NCI-H82 treated with DMSO at 0.1 percent for 48 hours (cell line): ENCODE data around the gene RAI1.

Experiments used
- DNase-seq: peaks from one replicate; lab custom pipeline; 2025; ENCODE audit not compliant: unreplicated experiment; lab: John Stamatoyannopoulos, UW

The RAI1 gene

DNA sequence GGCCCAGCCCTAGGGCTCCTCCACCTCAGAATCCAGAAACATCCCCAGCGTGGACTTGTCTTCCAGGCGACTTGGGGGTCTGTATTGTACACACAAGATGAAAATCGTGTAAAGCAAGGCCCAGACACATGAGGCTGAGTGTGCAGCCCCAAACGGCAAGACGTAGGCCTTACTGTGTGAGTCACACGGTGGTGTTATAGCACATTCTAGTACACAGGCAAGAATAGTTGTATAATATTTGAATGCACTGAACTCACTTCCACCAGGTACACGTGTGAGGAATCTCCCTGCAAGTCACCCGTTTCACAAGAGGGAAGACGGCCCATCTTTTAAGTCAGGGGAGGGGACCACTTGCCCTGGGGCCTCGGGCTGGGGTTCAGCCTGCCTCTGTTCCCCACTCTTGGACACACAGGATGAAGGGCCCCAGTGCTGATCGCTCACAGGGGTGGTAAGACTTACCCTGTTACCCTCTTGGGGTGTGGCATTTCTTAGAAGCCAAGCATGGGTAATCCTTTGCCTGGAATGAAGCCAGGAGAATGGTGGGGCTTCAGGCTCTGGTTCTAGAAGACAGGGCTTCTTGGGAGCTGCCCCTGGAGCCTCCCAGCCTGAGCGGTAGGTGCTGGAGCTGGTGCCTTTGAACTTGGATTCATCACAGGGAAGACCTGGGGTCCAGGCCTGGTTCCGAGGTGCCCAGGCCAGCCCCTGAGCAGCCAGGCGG, 84.3 kb downstream of the RAI1 start:
- peak; percentile 54 for DNase-seq

GRCh38 chr17:17766077-17766743, 85.0 kb downstream of the RAI1 start:
- no peak for DNase-seq

GRCh38 chr17:17766744-17767120, 85.5 kb downstream of the RAI1 start:
- no peak for DNase-seq

GRCh38 chr17:17767154-17767869, 86.1 kb downstream of the RAI1 start:
- DNase-seq: no peak

GRCh38 chr17:17767887-17768418, 86.7 kb downstream of the RAI1 start:
- DNase-seq: no peak

GRCh38 chr17:17768424-17769088, 87.3 kb downstream of the RAI1 start:
- no peak for DNase-seq

DNA sequence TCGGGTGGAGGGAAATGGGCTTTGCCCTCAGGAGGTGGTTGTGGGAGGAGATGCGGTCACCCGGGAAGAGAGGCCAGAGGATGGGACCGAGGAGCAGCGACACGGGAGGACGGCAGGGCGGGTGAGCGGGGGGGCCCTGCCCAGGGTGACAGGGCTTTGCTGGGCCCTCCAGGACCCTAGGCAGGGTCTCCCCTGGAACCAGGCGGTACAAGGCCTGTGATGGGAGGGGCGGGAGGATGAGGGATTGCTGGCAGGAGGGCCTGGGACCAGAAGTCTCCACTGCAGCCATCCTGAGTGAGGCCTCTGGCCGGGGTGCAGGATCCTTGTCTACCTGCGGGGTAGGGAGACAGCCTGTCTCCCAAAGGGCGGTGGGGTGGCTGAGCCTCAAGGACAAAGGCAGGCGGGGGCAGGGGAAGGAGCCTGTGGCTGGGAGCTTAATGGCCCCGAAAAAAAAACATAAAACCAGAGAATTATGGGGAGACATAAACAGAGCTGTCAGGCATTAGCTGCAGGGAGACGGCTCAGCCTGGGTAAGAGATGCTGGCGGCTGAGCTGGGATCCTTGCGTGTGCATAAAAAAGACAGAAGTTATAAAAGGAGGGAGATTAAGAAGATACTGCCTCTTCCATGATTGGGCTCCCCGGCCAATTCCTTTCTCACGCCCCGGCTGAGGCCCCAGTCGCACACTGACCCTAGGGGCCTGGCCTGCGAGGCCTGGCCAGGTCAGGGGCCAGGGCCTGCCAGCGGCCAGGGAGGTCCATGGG, 88.8 kb downstream of the RAI1 start:
- DNase-seq: no peak

- peak; percentile 86 for DNase-seq
Observed at GRCh38 chr17:17770632-17771044, 89.4 kb downstream of the RAI1 start.

- DNase-seq: no peak
Observed at GRCh38 chr17:17771498-17772201, 90.4 kb downstream of the RAI1 start.

- no peak for DNase-seq
Observed at GRCh38 chr17:17772231-17772630, 91.0 kb downstream of the RAI1 start.

DNA sequence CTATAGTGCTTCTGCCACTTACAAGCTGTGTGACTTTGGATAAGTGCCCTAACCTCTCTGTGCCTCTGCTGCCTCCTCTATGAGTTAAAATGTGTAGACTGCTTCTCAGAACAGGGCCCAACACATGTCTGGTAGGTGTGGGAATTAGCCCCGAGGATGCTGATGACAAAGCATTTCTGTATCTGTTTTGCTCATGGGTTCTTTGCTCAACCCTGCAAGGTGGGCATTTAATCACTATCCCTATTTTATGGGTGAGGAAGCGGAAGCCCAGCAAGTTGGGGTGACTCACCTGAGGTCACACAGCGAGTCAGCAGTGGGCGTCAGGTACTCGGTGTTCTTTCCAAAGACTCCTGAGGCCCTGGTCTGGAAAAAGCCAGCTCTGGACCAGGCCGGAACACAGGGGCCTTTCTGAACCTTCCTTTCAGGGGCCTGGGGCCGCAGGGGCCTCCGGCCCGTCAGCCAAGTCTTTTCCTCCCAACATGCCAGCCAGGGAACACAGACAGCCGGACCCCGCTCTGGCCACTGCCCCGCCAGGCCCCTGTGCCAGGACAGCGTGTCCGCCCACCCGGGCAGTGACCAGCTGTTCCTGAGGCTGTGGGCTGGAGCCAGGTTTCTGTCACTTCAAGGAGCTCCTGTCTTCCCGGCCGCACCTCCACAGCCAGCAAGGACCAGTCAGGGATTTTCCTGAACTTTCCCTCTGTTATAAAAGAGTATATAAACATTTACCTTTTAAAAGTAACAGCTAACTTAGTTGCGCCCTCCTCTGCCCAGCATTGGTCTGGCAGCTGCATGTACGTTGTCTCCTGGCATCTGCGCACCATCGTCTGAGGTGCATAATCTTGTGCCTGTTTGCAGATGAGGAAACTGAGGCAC, 93.0 kb downstream of the RAI1 start:
- no peak for DNase-seq

DNA sequence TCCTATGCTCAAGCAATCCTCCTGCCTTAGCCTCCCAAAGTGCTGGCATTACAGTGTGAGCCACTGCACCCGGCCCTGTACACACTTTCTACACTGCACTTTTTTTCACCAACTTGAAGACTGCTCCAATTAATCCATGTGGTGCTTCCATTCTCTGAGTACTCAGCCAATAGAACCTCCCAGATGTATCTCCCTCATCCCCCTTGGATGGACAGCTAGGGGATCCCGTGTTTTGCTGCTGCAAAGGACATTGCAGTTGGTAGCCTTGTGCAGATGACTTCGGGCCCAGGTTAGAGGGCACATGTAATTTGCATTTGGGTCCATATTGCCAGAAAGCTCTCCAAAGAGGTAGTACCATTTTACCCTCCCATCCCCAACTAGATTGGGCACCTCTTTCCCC, 95.6 kb downstream of the RAI1 start:
- no peak for DNase-seq

DNA sequence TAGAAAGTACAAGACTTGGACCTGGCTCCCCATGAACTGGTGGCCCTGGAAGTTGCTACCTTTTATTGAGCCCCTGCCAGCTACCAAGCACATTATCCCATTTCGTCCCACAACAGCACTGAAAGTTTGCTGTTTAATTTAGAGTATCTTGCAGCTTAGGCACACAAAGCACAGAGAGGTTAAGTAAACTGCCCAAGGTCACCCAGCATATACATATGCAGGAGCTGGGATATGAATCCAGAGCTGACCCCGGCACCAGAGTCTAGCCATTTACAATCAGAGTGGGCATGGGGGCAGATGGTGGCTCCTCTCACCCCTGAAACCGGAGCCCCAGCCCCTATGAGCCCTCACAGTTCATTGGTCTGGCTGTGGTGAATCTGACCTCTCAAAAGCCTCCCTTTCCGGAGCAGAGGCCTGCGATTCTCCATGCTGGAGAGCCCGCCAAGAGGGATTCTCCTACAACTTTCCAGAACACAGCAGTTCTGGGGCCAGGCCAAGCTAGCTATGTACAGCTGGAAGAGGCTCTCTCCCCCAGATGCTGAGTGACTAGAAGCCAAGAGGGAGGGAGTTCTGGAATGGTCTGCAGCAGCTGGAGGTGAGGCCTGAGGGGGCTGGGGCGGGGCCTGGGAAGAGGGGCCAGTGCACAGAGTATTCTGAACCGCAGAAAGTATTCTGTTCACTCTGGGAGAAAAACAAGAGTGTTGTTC, 97.2 kb downstream of the RAI1 start:
- no peak for DNase-seq

GRCh38 chr17:17779015-17779611, 97.9 kb downstream of the RAI1 start:
- DNase-seq: no peak

- DNase-seq: peak; percentile 54
Observed at GRCh38 chr17:17780922-17781590, 99.8 kb downstream of the RAI1 start.

- DNase-seq: peak; percentile 59
Observed at GRCh38 chr17:17781591-17782496, 100.6 kb downstream of the RAI1 start.
